GM21576 (cell line): Measurements from ENCODE around the gene STMN3.
"Not testable (repeated sequence)": the region's sequence is repeated elsewhere in the genome, so short reads cannot be mapped to it uniquely, and the experiment has no call there.

ENCODE experiments used
- ATAC-seq: cut with Tn5 transposase; IDR thresholded peaks from one replicate; pipeline ENCODE4 v1.9.1; 2021; ENCODE audit warnings: mild to moderate bottlenecking, moderate library complexity; ENCODE audit not compliant: unreplicated experiment

The STMN3 gene

DNA sequence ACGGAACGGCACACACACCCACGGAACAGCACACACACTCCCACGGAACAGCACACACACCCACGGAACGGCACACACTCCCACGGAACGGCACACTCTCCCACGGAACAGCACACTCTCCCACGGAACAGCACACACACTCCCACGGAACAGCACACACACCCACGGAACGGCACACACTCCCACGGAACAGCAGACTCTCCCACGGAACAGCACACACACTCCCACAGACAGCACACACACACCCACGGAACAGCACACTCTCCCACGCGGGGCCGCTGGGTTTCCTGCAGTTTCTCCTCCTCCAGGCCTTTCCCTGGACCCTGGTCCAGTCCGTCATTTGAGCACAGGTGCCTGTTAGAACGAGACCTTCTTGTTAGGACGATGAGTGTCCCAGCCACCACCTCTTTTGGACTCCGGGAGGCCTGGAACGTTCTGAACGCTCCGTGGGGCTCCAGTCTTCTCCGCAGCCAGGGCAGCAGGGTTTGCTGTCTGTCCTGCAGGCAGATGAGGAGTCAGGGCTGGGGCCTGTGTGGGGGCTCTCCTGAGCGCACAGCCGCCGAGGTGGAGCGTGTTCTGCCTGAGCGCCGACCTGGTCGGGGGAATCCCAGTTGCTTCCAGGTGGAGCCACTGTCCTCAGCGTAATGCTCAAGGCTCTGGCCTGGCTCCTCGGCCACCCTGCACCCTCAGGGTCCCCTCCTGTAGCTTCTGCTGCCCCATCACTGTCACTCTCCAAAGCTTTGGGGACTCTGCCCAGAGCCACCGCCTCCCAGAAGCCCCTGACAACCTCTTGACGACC, 25.6 kb upstream of the STMN3 start:
- no peak for ATAC-seq

DNA sequence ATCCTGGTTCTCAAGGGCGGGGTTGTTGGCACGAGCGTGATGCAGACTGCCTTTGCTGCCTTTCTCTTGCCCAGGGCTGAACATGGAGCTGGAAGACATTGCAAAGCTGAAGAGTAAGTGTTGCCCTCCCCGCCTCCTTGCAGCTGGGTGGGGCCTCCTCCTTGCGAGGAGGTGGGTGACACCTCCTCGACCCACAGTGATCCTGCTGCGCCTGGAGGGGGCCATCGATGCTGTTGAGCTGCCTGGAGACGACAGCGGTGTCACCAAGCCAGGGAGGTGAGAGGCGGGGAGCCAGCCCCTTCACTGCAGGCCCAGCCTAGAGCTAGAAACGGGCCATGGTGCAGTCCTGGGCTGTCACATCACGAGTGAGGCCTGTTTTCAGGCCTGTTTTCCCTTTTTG, 24.8 kb upstream of the STMN3 start:
- ATAC-seq, result no peak

DNA sequence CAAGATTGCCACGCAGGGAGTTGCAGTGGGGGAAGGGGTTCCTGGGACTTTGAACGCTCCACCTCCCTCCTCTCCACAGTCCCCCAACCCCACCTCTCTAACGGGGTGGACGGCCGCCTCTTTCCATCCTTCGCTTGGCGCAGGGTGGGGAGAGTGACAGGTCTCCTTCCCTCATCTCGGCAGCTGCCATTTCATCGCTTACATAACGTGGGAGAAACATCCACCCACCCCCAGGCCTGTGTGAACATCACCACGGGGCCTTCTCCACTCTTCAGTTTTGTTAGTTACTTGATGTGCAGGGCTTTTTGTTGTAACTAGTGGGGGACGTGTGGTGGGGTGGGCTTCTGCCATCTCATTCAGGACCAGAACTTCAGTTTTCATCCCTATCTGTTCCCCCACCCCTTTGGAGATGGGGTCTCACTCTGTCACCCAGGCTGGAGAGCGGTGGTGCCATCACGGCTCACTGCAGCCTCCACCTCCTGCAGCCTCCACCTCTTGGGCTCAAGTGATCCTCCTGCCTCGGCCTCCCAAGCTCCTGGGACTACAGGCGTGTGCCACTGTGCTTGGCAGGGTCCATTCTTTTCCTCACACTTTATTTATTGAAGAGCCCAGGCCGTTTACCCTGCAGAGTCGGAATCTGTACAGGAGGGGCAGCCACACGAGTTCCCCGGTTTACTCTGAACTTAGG, 22.6 kb upstream of the STMN3 start:
- ATAC-seq, result no peak

DNA sequence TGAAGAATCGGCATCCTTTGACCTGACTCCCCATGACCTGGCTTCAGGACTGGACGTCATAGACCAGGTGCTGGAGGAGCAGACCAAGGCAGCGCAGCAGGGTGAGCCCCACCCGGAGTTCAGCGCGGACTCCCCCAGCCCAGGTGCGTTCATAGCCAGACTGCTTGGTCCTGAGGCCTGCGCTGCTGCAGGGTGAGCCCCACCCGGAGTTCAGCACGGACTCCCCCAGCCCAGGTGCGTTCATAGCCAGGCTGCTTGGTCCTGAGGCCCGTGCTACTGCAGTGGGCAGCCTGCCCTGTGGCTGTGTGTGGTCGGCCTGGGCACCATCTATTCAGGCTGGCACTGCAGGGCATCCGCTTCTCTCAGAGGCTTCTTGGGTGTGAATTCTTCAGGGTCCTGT, 20.7 kb upstream of the STMN3 start:
- no peak for ATAC-seq

DNA sequence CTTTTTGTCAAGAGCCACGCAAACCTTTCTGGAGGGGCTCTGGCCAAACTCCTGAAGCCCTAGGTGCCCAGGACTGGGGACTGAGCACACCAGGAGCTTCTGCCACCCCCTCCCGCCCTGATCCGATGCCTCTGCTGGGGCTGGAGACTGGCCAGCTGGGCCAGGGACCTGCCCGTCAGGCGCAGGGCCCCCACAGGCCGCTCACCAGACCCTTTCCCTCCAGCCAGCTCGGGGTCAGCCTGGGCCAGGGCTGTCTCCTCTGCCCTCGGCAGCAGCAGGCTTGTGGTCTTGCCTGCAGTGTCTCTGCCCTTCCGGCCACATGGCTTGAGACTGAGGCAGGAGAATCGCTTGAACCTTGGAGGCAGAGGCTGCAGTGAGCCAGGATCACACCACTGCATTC, 19.4 kb upstream of the STMN3 start:
- no peak for ATAC-seq

DNA sequence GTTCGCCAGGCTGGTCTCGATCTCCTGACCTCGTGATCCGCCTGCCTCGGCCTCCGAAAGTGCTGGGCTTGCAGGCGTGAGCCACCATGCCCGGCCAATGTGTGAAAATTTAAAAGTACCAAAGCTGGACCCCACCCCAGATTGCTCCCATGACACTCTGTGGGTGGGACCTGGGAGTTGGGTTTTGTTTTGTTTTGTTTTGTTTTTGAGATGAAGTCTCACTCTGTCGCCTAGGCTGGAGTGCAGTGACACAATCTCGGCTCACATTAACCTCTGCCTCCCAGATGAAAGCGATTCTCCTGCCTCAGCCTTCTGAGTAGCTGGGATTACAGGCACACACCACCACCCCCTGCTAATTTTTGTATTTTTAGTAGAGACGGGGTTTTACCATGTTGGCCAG, 18.5 kb upstream of the STMN3 start:
- not testable (repeated sequence) for ATAC-seq

DNA sequence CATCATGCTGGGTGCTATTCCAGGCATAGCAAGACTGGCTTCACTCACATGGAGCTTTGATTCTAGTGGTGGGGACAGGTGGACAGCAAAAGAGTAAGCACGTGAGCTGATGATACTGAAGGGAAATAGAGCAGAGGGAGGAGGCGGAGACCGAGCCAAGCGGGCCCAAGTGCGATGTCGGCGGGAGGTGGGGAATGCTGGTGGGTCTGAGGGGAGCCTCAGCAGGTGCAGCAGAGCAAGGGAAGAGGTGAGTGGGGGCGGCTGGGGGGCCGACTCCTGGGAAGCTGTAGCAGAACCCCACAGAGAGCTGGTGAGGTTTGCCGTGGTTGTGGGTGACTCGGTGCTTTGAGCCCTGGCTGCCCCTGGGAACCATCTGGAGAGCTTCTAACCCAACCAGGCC, 15.1 kb upstream of the STMN3 start:
- no peak for ATAC-seq

DNA sequence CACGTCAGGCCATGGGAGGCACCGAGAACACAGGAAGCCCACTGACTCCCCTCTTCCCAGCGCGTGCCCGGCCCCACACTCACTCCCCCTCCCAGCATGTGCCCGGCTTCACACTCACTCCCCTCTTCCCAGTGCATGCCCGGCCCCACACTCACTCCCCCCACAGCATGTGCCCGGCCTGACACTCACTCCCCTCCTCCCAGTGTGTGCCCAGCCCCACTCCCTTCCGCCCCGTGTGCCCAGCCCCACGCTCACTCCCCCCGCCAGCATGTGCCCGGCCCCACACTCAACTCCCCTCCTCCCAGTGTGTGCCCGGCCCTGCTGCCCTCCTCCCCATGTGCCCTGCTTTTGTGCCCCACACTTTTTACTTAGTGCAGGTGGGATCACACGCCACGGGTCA, 14.6 kb upstream of the STMN3 start:
- ATAC-seq, result no peak

DNA sequence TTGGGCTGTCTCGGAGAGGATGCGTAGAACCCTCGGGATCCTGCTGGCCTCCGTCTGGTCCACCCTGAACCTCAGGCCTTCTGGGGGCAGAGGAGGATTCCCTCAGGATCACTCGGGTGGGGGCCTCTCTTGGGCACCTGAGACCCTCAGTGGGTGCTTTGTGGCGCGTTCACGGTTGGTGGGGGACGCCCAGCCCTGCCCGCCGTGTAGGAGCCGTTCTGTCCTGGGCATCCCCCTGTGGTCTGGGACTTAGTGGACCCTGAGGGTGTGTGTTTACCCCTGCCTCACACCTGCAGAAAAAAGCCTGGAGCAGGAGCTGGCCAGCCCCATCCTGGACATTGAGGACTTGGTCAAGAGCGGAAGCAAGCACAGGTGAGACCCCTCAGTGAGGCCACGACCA, 12.5 kb upstream of the STMN3 start:
- ATAC-seq, result no peak

DNA sequence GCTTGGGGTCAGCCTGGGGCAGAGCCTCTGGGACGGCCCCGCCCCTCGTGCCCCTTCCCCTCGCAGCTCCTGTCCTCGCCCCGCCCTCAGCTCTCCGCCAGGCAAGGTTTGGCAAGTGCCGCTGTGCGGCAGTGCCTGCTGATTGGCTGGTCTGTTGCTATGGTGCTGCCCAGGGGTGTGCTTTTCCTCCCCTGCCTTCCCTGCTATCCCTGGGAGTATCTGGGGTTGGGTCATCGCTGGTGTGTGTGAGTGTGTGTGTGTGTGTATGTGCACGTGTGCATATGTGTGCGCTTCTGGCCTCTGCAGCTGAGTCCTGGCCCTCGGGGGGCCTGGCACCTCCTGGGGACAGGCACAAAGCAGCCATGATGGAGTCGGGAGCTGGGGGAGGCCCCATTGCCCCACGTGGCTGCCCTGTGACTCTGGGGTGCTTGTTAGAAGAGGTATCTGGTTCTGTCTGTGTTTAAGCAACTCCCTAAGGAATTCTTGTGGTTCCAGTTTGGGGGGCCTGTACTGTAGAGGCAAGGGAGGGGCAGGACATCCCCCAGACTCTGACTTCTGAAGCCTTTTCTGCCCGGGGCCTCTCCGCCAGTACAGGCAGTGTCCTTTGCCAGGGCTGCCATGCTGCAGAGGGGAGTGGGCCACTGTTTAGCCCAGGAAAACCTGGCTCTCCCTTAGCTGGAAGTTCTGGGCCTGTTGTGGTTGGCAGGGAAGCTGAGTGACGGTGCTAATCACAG, 11.8 kb upstream of the STMN3 start:
- no peak for ATAC-seq

DNA sequence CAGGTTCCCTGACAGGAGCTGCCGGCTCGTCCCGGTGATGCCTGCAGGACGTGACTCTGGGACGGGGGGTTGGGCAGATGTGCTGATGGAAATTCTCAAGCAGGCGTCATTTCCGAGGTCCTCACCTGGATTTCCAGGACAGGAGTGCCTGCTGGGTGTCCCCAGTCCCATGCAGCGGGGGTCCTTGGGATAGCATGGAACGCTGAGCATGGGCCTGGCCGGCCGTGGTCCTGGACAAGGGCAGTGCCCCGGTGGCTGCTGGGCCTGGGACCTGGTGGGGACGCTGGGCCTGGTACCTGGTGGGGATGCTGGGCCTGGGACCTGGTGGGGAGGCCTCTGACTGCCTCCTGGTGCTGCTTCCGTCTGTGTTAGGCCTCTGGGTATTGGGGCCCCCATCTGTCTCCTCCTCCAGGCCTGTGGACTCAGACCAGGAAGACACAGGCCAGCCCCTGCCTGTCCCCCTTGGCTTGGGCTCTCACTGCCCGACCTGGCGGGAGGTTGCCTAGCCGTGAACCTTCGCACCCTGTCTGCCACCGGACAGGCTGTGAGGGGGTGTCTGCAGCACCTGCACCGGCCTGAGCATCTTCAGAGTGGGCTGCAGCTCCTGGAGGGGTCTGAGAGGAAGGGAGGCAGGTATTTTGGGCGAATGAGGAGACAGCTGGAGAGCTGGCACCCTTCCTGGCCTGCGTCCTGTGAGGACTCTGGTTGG, 11.1 kb upstream of the STMN3 start:
- no peak for ATAC-seq

DNA sequence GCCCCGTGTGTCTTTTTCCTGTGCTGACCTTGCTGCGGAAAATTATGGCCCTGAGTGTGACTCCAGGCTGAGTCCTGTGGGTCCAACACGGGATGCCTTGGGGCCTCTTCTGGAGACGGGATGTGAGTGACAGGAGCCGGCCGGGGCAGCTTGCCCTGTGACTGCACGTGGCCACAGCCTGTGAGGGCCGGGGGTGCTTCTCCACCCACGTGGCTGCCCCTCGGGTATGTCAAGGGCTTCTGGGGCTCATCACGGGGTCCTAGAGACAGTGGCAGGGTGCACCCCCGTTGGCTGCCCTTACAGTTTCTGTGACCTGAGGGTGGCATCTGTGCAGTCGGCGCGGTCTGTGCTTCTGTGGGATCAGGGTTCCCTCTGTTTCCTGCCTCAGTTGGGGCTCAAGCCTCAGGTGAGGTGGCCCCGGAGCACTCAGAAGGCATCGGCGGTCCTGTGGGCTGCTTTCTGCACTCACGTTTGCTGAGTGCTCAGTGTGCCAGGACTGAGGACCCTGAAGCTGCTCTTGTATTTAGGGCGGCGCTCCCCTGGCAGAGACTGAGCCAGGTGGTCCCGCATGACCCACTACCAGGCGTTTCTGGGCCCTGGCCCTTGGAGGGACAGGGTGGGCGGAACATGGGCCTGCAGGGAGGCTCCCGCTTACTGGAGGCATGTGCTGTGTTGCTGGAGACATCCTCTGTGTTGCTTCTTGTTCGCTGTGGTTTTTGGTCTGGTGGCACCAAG, 10.3 kb upstream of the STMN3 start:
- ATAC-seq, result no peak

DNA sequence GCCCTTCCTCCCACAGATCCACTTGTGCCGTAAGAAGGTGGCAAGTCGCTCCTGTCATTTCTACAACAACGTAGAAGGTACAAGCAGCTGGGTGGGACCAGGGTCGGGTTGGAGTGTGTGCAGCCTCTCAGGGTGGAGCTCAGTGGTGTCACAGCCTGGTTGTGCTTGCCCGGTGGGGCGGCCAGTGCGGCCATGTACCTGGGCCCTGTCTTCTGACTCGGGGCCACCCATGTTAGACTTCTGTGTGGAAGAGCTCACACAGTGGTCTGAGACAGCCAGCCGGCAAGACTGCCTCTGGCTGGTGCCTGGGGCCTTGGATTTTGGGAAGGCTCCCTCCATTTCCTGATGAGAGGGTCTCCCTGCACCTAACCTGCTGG, 9.6 kb upstream of the STMN3 start:
- no peak for ATAC-seq

DNA sequence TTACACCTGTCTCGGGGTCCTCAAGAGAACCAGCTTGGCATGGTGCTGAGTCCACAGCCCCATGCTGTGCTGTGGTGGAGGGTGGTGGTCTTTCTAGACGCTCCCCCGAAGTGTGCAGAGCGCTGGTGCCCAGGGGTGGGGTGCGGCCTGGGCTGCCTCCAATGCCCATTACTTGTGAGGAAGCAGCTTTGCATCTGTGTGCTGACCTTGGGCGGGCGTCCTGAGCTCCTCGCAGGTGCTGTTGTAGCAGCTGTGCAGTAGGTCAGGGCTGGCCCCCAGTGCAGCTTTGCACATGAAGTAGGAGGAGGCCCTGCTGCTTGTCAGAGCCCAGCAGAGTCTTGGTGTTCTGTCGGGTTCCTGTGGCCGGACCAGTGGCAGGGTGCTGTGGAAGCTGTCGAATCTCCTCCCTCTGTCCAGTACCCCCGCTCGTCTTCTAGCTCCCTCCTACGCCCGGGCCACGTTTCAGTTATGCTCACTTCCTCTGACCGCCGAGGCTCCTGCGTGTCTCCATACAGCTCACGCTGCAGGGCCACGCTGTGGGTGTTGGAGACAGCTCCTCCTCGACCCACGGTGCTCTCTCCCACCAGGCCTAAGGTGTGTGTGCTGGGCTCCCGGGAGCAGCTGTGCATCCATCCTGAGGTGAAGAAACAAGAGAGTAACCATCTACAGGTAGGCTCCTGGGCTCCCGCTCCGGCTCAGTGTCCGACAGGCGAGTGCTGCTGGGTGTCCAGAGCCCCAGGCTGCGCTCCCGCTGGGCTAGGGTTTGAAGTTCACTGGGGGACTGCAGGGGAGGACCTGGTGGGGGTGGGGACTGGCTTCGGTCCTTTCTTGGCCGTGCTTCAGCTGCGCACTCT, 9.0 kb upstream of the STMN3 start:
- ATAC-seq, result no peak

DNA sequence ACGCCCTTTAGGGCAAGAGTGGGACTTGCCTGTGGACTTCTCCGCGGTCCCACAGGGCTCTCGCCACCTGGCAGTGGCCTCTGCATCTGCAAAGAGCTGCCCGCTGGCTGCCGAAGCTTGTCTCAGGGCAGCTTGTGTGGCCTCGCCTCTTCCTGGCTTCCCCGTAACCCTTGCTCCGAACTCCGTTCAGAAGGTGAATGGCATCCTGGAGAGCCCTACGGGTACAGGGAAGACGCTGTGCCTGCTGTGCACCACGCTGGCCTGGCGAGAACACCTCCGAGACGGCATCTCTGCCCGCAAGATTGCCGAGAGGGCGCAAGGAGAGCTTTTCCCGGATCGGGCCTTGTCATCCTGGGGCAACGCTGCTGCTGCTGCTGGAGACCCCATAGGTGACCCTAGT, 7.9 kb upstream of the STMN3 start:
- no peak for ATAC-seq

DNA sequence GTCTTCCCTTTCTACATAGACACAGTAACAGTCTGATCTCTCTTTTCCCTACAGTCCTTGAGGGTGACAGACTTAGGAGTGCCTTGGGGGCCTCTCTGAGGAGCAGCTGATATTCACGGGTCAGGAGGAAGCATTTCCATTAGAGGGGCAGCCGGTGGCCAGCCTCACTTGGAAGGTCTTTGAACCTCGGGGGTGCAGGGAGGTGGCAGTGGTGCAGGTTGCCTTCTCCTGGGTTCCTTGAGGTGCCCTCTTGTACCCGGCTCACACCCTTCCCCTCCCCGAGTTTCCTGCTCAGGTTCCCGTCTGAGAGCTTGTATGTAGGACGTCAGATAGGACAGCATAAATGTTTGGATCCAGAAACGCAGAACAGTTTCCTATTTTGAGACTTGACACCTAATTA, 7.4 kb upstream of the STMN3 start:
- ATAC-seq, result no peak

DNA sequence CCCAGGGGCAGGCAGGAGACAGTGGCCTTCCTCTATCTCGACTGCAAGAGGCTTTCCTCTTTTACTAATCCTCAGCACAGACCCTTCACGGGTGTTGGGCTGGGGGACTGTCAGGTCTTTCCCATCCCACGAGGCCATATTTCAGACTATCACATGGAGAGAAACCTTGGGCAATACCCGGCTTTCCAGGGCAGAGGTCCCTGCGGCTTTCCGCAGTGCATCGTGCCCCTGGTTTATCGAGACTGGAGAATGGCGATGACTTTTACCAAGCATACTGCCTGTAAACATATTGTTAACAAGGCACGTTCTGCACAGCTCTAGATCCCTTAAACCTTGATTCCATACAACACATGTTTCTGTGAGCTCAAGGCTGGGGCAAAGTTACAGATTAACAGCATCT, 7.0 kb upstream of the STMN3 start:
- not testable (repeated sequence) for ATAC-seq

DNA sequence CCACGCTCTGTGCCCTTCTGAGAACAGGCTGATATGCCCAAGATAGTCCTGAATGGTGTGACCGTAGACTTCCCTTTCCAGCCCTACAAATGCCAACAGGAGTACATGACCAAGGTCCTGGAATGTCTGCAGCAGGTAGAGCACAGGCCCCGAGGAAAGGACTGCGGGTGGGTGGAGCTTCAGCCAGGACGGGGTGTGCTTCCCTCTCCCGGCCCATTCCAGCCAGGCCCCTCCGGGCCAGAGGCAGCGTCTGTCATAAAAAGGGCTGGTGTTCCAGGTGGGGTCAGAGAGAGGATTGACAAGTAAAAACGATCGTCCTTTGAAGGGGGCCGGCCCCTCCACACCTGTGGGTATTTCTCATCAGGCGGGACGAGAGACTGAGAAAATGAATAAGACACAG, 6.1 kb upstream of the STMN3 start:
- ATAC-seq, result no peak

DNA sequence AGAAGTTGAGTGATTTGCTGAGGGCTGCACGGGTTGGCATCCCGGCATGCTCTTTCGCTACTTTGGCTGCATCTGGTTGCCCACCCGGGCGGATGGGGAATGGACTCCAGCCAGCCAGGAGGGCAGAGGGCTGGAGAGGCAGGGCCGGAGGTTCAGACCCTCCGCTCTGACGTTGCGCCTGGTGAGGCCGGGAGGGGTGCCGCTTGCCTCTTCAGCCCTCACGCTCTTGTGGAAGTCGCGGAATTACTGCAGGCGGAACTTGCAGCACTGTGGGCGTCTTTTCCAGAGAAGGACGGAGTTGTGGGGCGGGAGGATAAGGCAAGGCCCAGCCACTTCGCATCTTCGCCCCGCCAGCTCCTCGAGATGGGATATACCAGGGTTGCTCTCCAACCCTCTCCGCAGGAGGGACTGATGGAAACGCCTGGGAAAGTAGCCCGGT, 5.5 kb upstream of the STMN3 start:
- ATAC-seq, result no peak
